DMS114 treated with DMSO at 0.1 percent for 48 hours (cell line): ENCODE results near the gene NR3C1.
"Not testable (repeated sequence)": the region's sequence is repeated elsewhere in the genome, so short reads cannot be mapped to it uniquely, and the experiment has no call there.

Experiments used
- DNase-seq: peaks from one replicate; lab custom pipeline; 2025; ENCODE audit not compliant: unreplicated experiment; lab: John Stamatoyannopoulos, UW

The NR3C1 gene

GRCh38 chr5:143340891-143341685 is 62.4 kb downstream of the NR3C1 start:
- no peak for DNase-seq

GRCh38 chr5:143338658-143339366 is 64.7 kb downstream of the NR3C1 start:
- no peak for DNase-seq

GRCh38 chr5:143337946-143338345 is 65.5 kb downstream of the NR3C1 start:
- DNase-seq, result no peak

GRCh38 chr5:143336485-143336884 is 67.0 kb downstream of the NR3C1 start:
- no peak for DNase-seq

GRCh38 chr5:143334903-143335302 is 68.6 kb downstream of the NR3C1 start:
- DNase-seq, result no peak

- not testable (repeated sequence) for DNase-seq
Measured at GRCh38 chr5:143334380-143334779, 69.1 kb downstream of the NR3C1 start.

GRCh38 chr5:143331956-143332355 is 71.5 kb downstream of the NR3C1 start:
- no peak for DNase-seq

- no peak for DNase-seq
Measured at GRCh38 chr5:143329843-143330242, 73.6 kb downstream of the NR3C1 start.

GRCh38 chr5:143328589-143329220 is 74.8 kb downstream of the NR3C1 start:
- DNase-seq, result no peak

- not testable (repeated sequence) for DNase-seq
Measured at GRCh38 chr5:143325086-143325485, 78.4 kb downstream of the NR3C1 start.

GRCh38 chr5:143322931-143323630 is 80.4 kb downstream of the NR3C1 start:
- not testable (repeated sequence) for DNase-seq

GRCh38 chr5:143322176-143322575 is 81.3 kb downstream of the NR3C1 start:
- no peak for DNase-seq

GRCh38 chr5:143319437-143320227 is 83.9 kb downstream of the NR3C1 start:
- DNase-seq, result no peak

- no peak for DNase-seq
Measured at GRCh38 chr5:143318833-143319232, 84.7 kb downstream of the NR3C1 start.

GRCh38 chr5:143318270-143318669 is 85.2 kb downstream of the NR3C1 start:
- no peak for DNase-seq

GRCh38 chr5:143316844-143317631 is 86.4 kb downstream of the NR3C1 start:
- DNase-seq, result no peak

- no peak for DNase-seq
Measured at GRCh38 chr5:143316337-143316736, 87.1 kb downstream of the NR3C1 start.

GRCh38 chr5:143315929-143316328 is 87.6 kb downstream of the NR3C1 start:
- DNase-seq, result no peak

- DNase-seq, result no peak
Measured at GRCh38 chr5:143315214-143315613, 88.3 kb downstream of the NR3C1 start.

- no peak for DNase-seq
Measured at GRCh38 chr5:143314659-143315058, 88.8 kb downstream of the NR3C1 start.
